ENCODE measurements around the gene PMP22.
"Not testable (repeated sequence)": the region's sequence is repeated elsewhere in the genome, so short reads cannot be mapped to it uniquely, and the experiment has no call there.

Gene PMP22

DNA sequence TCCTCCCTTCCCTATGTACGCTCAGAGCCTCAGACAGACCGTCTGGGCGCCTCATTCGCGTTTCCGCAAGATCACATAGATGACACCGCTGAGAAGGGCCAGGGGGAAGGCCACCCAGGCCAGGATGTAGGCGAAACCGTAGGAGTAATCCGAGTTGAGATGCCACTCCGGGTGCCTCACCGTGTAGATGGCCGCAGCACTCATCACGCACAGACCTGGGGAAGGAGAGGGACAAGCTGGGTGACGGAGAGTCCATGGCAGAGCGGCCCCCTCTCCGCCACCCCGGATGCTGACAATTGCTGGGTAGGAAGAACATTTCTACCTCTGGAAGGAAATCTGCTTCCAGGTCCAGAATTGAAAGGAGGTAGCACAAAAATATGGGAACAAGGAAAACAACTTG is 34.3 kb downstream of the PMP22 start:
- DNase-seq (ENCODE audit: insufficient read length) (no peak), FAIRE-seq (no peak)
- TF ChIP-seq POLR2A (IDR thresholded peaks at IDR 0.05; ENCODE audit: low read depth, low read length): no peak
- TF ChIP-seq TAF1 (IDR thresholded peaks at IDR 0.05; ENCODE audit: borderline replicate concordance, low read depth, low read length): no peak
- no peak for TF ChIP-seq POLR2AphosphoS5 (IDR thresholded peaks at IDR 0.05; ENCODE audit: low read depth, low read length)

DNA sequence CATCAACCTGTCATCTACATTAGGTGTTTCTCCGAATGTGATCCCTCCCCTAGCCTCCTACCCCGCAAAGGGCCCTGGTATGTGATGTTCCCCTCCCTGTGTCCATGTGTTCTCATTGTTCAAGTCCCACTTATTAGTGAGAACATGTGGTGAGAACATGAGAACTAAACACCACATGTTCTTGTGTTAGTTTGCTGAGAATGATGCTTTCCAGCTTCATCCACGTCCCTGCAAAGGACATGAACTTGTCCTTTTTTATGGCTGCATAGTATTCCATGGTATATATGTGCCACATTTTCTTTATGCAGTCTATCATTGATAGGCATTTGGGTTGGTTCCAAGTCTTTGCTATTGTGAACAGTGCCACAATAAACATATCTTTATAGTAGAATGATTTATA is 43.3 kb downstream of the PMP22 start:
- FAIRE-seq; DNase-seq (ENCODE audit: insufficient read length): not testable (repeated sequence)

DNA sequence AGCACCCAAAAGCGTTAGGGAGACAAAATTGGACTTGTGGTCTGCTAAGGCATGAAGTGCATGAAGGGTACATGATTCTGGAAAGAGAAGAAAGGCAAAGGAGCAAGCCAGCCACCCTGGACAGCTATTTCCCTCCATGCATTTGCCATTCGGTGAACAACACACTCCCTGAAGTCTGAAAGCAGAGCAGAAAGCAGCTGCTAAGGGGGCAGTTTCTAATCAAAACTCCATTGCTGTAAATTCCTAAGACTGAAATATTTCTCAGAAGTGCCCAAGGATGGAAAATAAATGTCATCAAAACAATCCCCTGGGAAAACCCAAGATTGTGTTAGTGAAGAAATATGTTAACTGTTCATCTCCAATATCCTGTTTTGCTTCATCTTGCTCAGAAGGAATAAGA is 44.3 kb downstream of the PMP22 start:
- no peak for FAIRE-seq

DNA sequence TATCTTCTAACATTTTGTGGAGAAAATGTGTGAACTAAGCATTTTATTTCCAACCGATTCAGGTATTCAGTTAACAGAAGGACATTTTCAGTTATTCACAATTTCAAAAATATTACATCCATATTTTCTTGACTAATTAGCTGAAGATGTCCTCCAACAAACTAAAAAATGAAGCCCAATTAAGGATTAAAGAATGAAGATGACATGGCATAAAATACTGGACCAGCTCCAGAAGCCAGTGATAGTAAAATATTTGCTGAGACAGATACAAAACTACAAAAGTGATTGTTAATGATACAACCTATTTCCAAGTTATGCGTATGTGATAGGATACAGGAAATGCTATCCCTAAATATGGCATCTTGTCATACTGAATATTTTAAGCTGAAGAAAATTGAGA is 48.6 kb downstream of the PMP22 start:
- DNase-seq (ENCODE audit: insufficient read length) (no peak), FAIRE-seq (no peak)
- no peak for TF ChIP-seq POLR2A (IDR thresholded peaks at IDR 0.05; ENCODE audit: low read depth, low read length)
- no peak for TF ChIP-seq TAF1 (IDR thresholded peaks at IDR 0.05; ENCODE audit: borderline replicate concordance, low read depth, low read length)
- no peak for TF ChIP-seq POLR2AphosphoS5 (IDR thresholded peaks at IDR 0.05; ENCODE audit: low read depth, low read length)

More for the DNA sequence above, 44.3 kb downstream of the PMP22 start:
- DNase-seq (ENCODE audit: insufficient read length): no peak
- TF ChIP-seq TAF1 (IDR thresholded peaks at IDR 0.05; ENCODE audit: borderline replicate concordance, low read depth, low read length): no peak

DNA sequence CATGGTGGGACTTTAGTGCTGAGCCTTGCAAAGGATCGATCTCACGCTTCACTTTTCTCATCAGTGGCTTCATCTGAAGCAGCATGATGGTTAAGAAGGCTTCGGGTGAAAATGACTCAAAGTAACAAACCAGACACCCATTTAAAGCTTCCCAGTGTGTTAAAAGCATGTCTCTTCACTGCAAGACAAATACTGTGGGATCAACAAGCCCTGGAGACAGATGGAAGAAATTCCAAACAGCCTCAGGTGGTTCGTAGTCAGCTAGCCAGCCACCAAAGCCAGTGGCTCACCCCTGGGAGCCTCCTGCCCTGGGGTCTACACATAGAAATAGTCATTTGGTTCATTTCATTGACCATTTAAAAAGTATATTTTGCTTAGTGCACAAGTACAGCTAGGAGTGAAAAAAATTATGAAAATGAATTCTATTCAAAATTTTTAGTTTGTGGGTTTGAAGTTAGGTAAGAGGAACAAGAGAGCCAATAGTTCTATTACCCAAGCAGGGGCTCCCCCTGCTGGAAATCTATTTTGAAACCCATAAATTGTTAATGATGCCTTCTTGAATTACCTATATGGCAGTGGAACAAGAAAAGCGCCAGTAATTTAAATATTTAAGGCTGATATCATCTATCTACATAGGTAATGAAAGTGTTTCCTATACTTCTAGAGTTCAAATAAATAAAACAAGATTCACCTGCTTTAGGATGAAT is 51.6 kb downstream of the PMP22 start:
- DNase-seq (ENCODE audit: insufficient read length) (no peak), FAIRE-seq (no peak)
- TF ChIP-seq POLR2A (IDR thresholded peaks at IDR 0.05; ENCODE audit: low read depth, low read length) (no peak), POLR2AphosphoS5 (IDR thresholded peaks at IDR 0.05; ENCODE audit: low read depth, low read length) (no peak), TAF1 (IDR thresholded peaks at IDR 0.05; ENCODE audit: borderline replicate concordance, low read depth, low read length) (no peak)

DNA sequence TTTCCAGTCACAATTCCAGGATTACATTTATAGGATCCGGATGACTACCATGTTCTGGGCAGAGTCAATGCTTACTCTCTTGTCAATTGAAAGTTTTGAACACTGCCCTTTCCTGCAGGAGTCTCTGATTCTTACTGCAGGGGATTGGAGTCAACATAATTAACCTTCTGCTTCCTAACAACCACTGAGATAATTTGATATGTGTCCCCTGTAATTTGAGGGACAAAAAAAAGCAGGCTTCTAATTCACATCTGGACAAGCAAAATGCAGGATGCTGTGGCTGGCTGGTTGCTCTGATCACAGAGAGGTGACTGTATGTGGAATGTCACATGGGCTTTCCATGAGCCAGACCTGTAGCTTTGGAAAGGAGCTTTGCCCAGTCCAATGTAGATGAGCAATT is 54.9 kb downstream of the PMP22 start:
- FAIRE-seq (no peak), DNase-seq (ENCODE audit: insufficient read length) (no peak)
- TF ChIP-seq POLR2AphosphoS5 (IDR thresholded peaks at IDR 0.05; ENCODE audit: low read depth, low read length): no peak
- TF ChIP-seq POLR2A (IDR thresholded peaks at IDR 0.05; ENCODE audit: low read depth, low read length): no peak
- no peak for TF ChIP-seq TAF1 (IDR thresholded peaks at IDR 0.05; ENCODE audit: borderline replicate concordance, low read depth, low read length)

DNA sequence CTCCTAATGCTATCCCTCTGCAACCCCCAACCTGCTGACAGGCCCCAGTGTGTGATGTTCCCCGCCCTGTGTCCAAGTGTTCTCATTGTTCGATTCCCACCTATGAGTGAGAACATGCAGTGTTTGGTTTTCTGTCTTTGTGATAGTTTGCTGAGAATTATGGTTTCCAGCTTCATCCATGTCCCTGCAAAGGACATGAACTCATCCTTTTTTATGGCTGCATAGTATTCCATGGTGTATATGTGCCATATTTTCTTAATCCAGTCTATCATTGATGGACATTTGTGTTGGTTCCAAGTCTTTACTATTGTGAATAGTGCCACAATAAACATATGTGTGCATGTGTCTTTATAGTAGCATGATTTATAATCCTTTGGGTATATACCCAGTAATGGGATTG is 62.1 kb downstream of the PMP22 start:
- not testable (repeated sequence) for FAIRE-seq; DNase-seq (ENCODE audit: insufficient read length)

DNA sequence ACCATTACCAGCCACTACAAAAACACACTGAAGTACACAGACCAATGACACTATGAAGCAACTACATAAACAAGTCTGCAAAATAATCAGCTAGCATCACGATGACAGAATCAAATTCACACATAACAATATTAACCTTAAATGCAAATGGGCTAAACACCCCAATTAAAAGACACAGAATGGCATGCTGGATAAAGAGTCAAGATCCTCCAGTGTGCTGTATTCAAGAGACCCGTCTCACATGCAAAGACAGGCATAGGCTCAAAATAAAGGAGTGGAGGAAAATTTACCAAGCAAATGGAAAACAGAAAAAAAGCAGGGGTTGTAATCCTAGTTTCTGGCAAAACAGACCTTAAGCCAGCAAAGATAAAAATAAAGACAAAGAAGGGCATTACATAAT is 64.6 kb downstream of the PMP22 start:
- not testable (repeated sequence) for FAIRE-seq; DNase-seq (ENCODE audit: insufficient read length)

DNA sequence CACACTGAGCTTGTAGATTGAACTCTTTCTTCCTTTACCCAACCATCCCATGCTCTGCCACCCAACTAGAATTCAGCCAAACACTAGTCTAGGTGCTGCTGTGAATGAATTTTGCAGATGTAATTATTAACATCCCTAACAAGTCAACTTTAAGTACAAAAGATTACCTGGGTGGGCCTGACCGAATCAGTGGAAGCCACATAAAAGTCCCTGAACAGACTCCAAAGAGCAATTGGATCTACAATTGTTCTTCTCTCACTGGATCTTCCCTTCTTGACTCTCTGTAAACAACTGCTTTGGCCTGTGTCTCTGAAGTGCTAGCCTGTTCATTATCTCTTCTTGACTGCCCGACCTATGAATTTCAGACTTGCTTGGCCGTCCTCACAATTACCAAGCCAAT is 67.9 kb downstream of the PMP22 start:
- DNase-seq (ENCODE audit: insufficient read length) (no peak), FAIRE-seq (no peak)
- no peak for TF ChIP-seq POLR2AphosphoS5 (IDR thresholded peaks at IDR 0.05; ENCODE audit: low read depth, low read length)
- no peak for TF ChIP-seq TAF1 (IDR thresholded peaks at IDR 0.05; ENCODE audit: borderline replicate concordance, low read depth, low read length)
- no peak for TF ChIP-seq POLR2A (IDR thresholded peaks at IDR 0.05; ENCODE audit: low read depth, low read length)

DNA sequence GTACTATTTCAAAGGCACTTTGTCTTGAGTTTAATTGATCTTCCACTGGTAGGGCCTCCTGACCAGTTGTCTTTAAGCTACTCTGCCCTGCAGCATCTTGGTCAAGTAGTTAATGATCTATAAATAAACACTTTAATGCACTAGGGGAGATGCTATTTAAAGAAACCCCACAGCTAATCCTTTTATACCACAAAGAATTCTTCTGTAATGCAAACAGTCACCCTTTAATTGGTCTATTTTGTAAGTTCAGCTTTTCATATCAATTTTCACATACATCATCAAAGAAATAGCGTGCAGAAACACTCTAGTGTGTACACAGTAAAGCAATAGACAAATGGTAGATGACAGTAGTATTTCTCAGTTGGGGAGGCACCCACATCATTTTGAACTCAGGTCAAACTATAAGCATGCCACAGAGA is 70.3 kb downstream of the PMP22 start:
- no peak for FAIRE-seq
- DNase-seq (ENCODE audit: insufficient read length): no peak
- TF ChIP-seq POLR2A (IDR thresholded peaks at IDR 0.05; ENCODE audit: low read depth, low read length) (no peak), TAF1 (IDR thresholded peaks at IDR 0.05; ENCODE audit: borderline replicate concordance, low read depth, low read length) (no peak), POLR2AphosphoS5 (IDR thresholded peaks at IDR 0.05; ENCODE audit: low read depth, low read length) (no peak)

DNA sequence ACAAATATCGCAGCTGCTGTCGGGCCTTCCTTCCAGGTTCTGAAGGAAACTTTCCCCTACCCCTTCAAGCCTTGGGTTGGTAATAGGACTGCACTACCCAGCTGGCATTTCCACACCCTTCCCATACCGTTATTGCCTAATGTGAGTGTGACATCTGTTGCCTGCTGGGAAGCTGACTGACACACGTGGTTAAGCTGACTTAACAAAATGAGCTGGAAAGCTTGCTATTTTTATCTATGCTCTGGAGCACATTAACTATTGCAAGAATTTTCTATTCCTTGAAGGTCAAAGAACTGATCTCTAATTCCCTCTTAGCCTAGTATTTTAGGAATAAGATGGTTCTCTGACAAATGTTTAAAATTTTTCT is 79.5 kb downstream of the PMP22 start:
- TF ChIP-seq POLR2A (IDR thresholded peaks at IDR 0.05; ENCODE audit: low read depth, low read length) (no peak), TAF1 (IDR thresholded peaks at IDR 0.05; ENCODE audit: borderline replicate concordance, low read depth, low read length) (no peak), POLR2AphosphoS5 (IDR thresholded peaks at IDR 0.05; ENCODE audit: low read depth, low read length) (no peak)
- DNase-seq (ENCODE audit: insufficient read length) (no peak), FAIRE-seq (no peak)

DNA sequence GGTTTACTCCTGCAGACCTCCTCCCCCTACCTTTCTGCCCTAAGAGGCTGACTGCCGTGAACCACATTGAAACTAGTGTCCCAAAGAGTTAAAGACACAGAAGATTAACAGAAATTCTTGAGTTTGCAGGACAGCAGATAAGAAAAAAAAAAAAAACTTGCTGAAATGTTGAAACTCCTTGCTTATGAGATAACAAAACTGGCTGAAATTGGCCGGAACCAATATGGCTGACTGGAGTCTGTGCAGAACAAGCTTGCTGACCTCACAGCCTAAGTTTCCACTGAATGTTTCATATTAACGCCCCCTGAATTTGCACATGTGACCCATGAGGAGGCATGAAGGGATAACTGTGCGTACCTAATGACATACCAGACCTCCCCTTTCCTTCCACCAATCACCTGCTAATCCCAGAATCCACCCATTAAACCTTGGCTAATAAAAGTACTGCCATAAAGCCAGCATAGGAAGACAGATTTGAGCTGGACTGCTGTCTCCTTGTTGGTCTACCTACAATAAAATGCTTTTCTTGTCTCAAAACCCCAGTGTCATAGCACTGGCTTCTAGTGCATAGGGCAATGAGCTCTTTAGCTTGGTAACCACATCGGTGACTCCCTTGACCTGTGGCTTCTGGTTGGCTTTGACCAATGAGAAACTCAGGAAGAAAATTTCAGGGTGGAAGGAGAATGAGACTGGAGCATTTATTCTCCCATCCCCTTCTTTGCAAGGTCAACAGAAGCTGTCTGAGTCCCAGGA is 80.1 kb downstream of the PMP22 start:
- TF ChIP-seq POLR2AphosphoS5 (IDR thresholded peaks at IDR 0.05; ENCODE audit: low read depth, low read length) (no peak), TAF1 (IDR thresholded peaks at IDR 0.05; ENCODE audit: borderline replicate concordance, low read depth, low read length) (no peak), POLR2A (IDR thresholded peaks at IDR 0.05; ENCODE audit: low read depth, low read length) (no peak)
- FAIRE-seq: no peak
- DNase-seq (ENCODE audit: insufficient read length): no peak

DNA sequence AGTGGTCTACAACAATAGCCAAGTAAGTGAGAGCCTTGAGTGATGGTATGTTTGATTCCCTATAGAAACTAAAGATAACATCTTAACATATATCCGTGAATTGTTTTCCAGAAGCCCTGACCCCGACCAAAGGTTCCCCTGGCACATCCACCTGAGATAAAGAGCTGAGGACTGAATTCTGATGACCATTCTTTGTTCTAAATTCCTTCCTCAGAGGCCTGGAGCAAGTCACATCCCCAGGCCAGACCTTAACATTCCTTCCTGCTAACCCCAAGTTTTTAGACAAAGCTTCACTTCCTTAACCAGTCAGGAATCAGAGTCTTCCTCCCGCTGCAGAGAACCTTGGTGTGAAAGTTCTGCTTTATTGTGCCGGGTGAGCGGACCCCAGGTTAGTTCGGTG is 83.3 kb downstream of the PMP22 start:
- no peak for DNase-seq (ENCODE audit: insufficient read length)
- no peak for FAIRE-seq
- TF ChIP-seq POLR2A (IDR thresholded peaks at IDR 0.05; ENCODE audit: low read depth, low read length): no peak
- TF ChIP-seq POLR2AphosphoS5 (IDR thresholded peaks at IDR 0.05; ENCODE audit: low read depth, low read length): no peak
- no peak for TF ChIP-seq TAF1 (IDR thresholded peaks at IDR 0.05; ENCODE audit: borderline replicate concordance, low read depth, low read length)

Data from GM12892 (cell line).